Natural killer cell (primary cell): ENCODE data around the gene KCNF1. TPM values are rescaled to one million over a fixed set of nuclear protein-coding genes. Genes with fewer than 3 reads are reported as not detected.
A peak's percentile ranks its signal among the peaks of the same experiment; 100 is the strongest.

ENCODE experiments used
- ATAC-seq, 3 donors: fragments of 150-1000 bp in 2 of 3; fragments of 200-7000 bp in 1 of 3; cut with Tn5 transposase; 1 replicate in 1 of 3; 2 replicates in 2 of 3; pipeline ENCODE4 v1.10.0; 2021; ENCODE audit warnings: mild to moderate bottlenecking in 2 of 3, moderate library complexity in 2 of 3
- DNase-seq, 2 donors: peaks; one replicate each; pipeline versions ENCODE4 v3.0.0 to v3.0.0-alpha.2; 2013 to 2021; ENCODE audit warnings: mixed read lengths in 1 of 2
- H3K27ac ChIP-seq: one replicate; pipeline ENCODE4 v1.5.1; 2013; ENCODE audit warnings: mild to moderate bottlenecking, low read length
- H3K27me3 ChIP-seq: one replicate; pipeline ENCODE4 v1.6.1; 2013; ENCODE audit warnings: low read length; ENCODE audit not compliant: control insufficient read depth, insufficient read depth
- H3K36me3 ChIP-seq: one replicate; pipeline ENCODE4 v1.6.1; 2013; ENCODE audit warnings: low read length; ENCODE audit not compliant: control insufficient read depth, insufficient read depth
- H3K4me1 ChIP-seq: one replicate; pipeline ENCODE4 v1.6.1; 2013; ENCODE audit warnings: low read length; ENCODE audit not compliant: control insufficient read depth, insufficient read depth
- H3K4me3 ChIP-seq: one replicate; pipeline ENCODE4 v1.5.1; 2013; ENCODE audit warnings: low read length
- H3K9me3 ChIP-seq: one replicate; pipeline ENCODE4 v1.6.1; 2013; ENCODE audit warnings: low read length; ENCODE audit not compliant: control insufficient read depth, insufficient read depth
- H3K27ac Mint-ChIP-seq, 2 donors: one replicate each; pipeline ENCODE4 v1.8.0; 2022; ENCODE audit warnings: mild to moderate bottlenecking in 2 of 2, mixed read lengths in 2 of 2, moderate library complexity in 1 of 2
- H3K27me3 Mint-ChIP-seq, 2 donors: one replicate each; pipeline ENCODE4 v1.8.0; 2022; ENCODE audit warnings: low read depth in 2 of 2, mixed read lengths in 2 of 2
- H3K36me3 Mint-ChIP-seq: one replicate; pipeline ENCODE4 v1.8.0; 2022; ENCODE audit warnings: mixed read lengths
- H3K4me1 Mint-ChIP-seq, 2 donors: one replicate each; pipeline ENCODE4 v1.8.0; 2022; ENCODE audit warnings: mixed read lengths in 2 of 2
- H3K4me3 Mint-ChIP-seq: one replicate; pipeline ENCODE4 v1.8.0; 2022; ENCODE audit warnings: mild to moderate bottlenecking, moderate library complexity, mixed read lengths
- H3K9me3 Mint-ChIP-seq, 2 donors: one replicate each; pipeline ENCODE4 v1.8.0; 2022; ENCODE audit warnings: mixed read lengths in 2 of 2
- CTCF ChIP-seq: fragments of 200-600 bp; IDR thresholded peaks from one replicate; pipeline ENCODE4 v1.8.0; 2022; ENCODE audit warnings: antibody characterized with exemption
- WGBS: methylation state at CpG from one replicate; pipeline ENCODE4 v1.1.7; 2013; ENCODE audit warnings: missing lambda C conversion rate; ENCODE audit not compliant: insufficient coverage; 5-methylcytosine and 5-hydroxymethylcytosine counted together
- intact Hi-C: fragments of 100-400 bp; cut with micrococcal nuclease; formaldehyde crosslinking; loops from one replicate; pipeline ENCODE4 v1.14.2; 2022
- total RNA-seq, 4 donors: library from RNA; stranded (reverse); fragments of 120-200 nt in 1 of 4; gene quantifications; one replicate each; pipeline versions ENCODE4 v1.2.3 to v1.2.4, GENCODE V29; 2013 to 2022

KCNF1 gene
- total RNA-seq, 3 donors from 2014 or later (not counting 1 experiment from before 2014, with no cell fraction given): not detected

- 98% methylated on average over 8 of the region's 10 CpGs for WGBS
- no peaks in the 10 kb centered on the region for H3K9me3 Mint-ChIP-seq
- Histone ChIP-seq H3K4me1 (no peaks in the 10 kb centered on the region), H3K27ac (no peak overlapping the region), H3K9me3 (no peaks in the 10 kb centered on the region), H3K27me3 (no peaks in the 10 kb centered on the region), H3K4me3 (no peak overlapping the region), H3K36me3 (no peaks in the 10 kb centered on the region)
- H3K27ac Mint-ChIP-seq: peak overlapping the region in 1 of 2 donors; percentile 76
- no peaks in the 10 kb centered on the region for H3K36me3 Mint-ChIP-seq
- peaks cover 0 to 43% of the 10 kb centered on the region in 2 donors for H3K4me1 Mint-ChIP-seq
- DNase-seq: no peak
- H3K27me3 Mint-ChIP-seq: peaks cover 3 to 6% of the 10 kb centered on the region in 2 donors
- ATAC-seq: no peak
- H3K4me3 Mint-ChIP-seq: no peak overlapping the region
- intact Hi-C loops: loop anchor here (5.0 kb wide), 1 partner anchor 47 kb away; no protein-coding TSS in a partner anchor
- no peak for TF ChIP-seq CTCF
These were observed 27.8 kb upstream of the KCNF1 start for GRCh38 chr2:10883801-10884478.

- no peaks in the 10 kb centered on the region for H3K27me3 ChIP-seq
- H3K9me3 ChIP-seq: no peaks in the 10 kb centered on the region
- H3K36me3 ChIP-seq: no peaks in the 10 kb centered on the region
- no peaks in the 10 kb centered on the region for H3K4me1 ChIP-seq
- 49% methylated on average over 5 of the region's 5 CpGs for WGBS
- H3K27ac ChIP-seq: no peak overlapping the region
- peaks cover 6 to 10% of the 10 kb centered on the region in 2 donors for H3K27me3 Mint-ChIP-seq
- H3K9me3 Mint-ChIP-seq: no peaks in the 10 kb centered on the region
- peak overlapping the region in 1 of 2 donors; percentile 76 for H3K27ac Mint-ChIP-seq
- no peaks in the 10 kb centered on the region for H3K36me3 Mint-ChIP-seq
- no peak overlapping the region for H3K4me3 ChIP-seq
- peaks cover 0 to 43% of the 10 kb centered on the region in 2 donors for H3K4me1 Mint-ChIP-seq
- peak in 1 of 3 donors; percentile 24 for ATAC-seq
- DNase-seq: no peak
- H3K4me3 Mint-ChIP-seq: no peak overlapping the region
- intact Hi-C loops: loop anchor here (5.0 kb wide), 1 partner anchor 47 kb away; no protein-coding TSS in a partner anchor
- TF ChIP-seq CTCF: no peak
These were observed 27.2 kb upstream of the KCNF1 start for GRCh38 chr2:10884574-10884975.

DNA sequence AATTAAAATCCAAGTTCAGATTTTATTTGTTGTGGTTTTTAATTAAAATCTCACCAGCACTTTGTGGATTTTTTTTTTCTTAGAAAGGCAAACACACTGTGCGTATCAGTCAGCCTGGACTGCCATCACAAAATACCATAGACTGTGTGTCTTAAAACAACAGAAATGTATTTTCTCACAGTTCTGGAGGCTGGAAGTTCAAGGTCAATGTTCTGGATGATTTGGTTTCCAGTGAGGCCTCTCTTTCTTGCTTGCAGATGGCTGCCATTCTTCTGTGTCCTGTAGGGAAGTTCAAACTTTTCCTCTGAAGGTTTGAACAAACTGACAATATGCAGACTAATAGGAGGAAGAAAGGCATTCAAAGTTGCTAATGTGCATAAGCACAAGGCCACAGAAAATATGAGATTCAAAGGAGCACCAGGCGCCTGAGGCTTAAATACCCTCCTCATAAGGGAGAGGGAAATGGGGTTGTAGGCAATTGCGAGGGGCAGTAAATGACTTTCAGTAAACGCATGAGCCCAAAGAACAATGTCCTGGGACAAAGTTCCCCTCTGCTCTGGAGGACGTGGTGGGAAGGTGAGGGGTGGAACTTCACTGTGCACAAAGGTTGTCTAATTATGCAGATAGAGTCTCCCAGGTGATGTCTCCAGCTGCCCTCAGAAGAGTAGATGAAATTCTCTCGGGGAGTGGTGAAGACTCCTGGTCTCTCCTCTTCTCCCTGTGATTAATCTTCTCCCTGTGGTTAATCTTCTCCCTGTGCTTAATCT lies 26.5 kb upstream of the KCNF1 start:
- intact Hi-C loops: no loop called here
- no peaks in the 10 kb centered on the region for H3K27me3 ChIP-seq
- no peak for TF ChIP-seq CTCF
- Mint-ChIP-seq H3K36me3 (no peaks in the 10 kb centered on the region), H3K9me3 (no peaks in the 10 kb centered on the region), H3K27ac (peak overlapping the region in 1 of 2 donors; percentile 76), H3K27me3 (peaks cover 6 to 10% of the 10 kb centered on the region in 2 donors), H3K4me1 (peaks cover 0 to 43% of the 10 kb centered on the region in 2 donors), H3K4me3 (no peak overlapping the region)
- no peaks in the 10 kb centered on the region for H3K4me1 ChIP-seq
- DNase-seq (no peak), ATAC-seq (no peak)
- H3K4me3 ChIP-seq: no peak overlapping the region
- WGBS: 85% methylated on average over 4 of the region's 6 CpGs
- no peaks in the 10 kb centered on the region for H3K36me3 ChIP-seq
- H3K9me3 ChIP-seq: no peaks in the 10 kb centered on the region
- H3K27ac ChIP-seq: no peak overlapping the region
